Measurements from ENCODE around the gene ZBTB33. TPM values are rescaled to one million over a fixed set of nuclear protein-coding genes. Genes with fewer than 3 reads are reported as not detected.

Gene ZBTB33
- polyA plus RNA-seq, 3 donors: 4.7 to 10.6 (median 8.6) TPM

DNA sequence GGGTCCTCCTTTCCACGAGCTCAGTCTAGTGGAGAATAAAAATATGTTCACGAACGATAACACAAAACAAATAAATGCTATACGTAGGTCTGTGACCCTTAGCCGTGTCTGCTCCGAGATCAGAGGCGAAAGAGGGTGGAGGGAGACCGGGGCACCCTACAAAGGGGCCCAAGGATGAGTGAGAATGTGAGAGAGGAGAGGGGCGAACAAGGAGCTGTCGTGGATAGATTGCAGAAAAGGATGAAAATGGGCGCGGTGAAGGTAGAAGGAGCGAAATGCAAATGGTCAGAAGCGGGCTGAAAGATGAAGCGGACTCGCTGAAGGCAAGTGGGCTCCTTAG is 6.2 kb upstream of the ZBTB33 start:
- H3K4me3 Mint-ChIP-seq: peak overlapping the region; percentile 94
- Histone ChIP-seq H3K9me3 (replicated peaks in 1 of 2; ENCODE audit: control insufficient read depth in 1 of 2, insufficient read depth in 1 of 2, low read length in 2 of 2) (no peaks in the 10 kb centered on the region), H3K4me3 (replicated peaks in 1 of 3; ENCODE audit: low read depth in 2 of 3, low read length in 3 of 3) (peak overlapping the region; percentile 60 to 87 (median 82)), H3K27me3 (ENCODE audit: control insufficient read depth in 2 of 2, insufficient read depth in 2 of 2, low read length in 2 of 2) (no peaks in the 10 kb centered on the region), H3K4me1 (ENCODE audit: control insufficient read depth in 1 of 2, insufficient read depth in 2 of 2, low read length in 2 of 2) (peaks cover 8% of the 10 kb centered on the region in 2 donors), H2AFZ (ENCODE audit: insufficient read depth, low read depth, low read length, poor library complexity, severe bottlenecking) (peak overlapping the region; percentile 87), H3K36me3 (replicated peaks in 1 of 2; ENCODE audit: control insufficient read depth in 1 of 2, insufficient read depth in 2 of 2, low read length in 2 of 2) (no peaks in the 10 kb centered on the region), H3K27ac (ENCODE audit: low read depth in 1 of 2, low read length in 2 of 2) (peak overlapping the region; percentile 68 to 91), H3K4me2 (replicated peaks; ENCODE audit: extremely low read depth, low read length, poor library complexity, severe bottlenecking) (peak overlapping the region; percentile 78), H3K79me2 (ENCODE audit: insufficient read depth, low read length) (peaks cover 10% of the 10 kb centered on the region), H3K9ac (ENCODE audit: insufficient read depth, low read length, poor library complexity, severe bottlenecking) (peak overlapping the region; percentile 82), H4K20me1 (ENCODE audit: insufficient read depth, low read length) (no peaks in the 10 kb centered on the region)
- no peak for DNase-seq
- intact Hi-C loops (cut with micrococcal nuclease): no loop called here
- peak overlapping the region in 6 of 7 donors; percentile 64 to 95 (median 87) for H3K27ac Mint-ChIP-seq
- 0% methylated on average over 6 of the region's 16 CpGs for WGBS (ENCODE audit: insufficient coverage)
- H3K27me3 Mint-ChIP-seq (ENCODE audit: low read depth in 3 of 3): peaks cover 0 to 10% (median 0%) of the 10 kb centered on the region in 3 donors
- TF ChIP-seq, protein P1, sequence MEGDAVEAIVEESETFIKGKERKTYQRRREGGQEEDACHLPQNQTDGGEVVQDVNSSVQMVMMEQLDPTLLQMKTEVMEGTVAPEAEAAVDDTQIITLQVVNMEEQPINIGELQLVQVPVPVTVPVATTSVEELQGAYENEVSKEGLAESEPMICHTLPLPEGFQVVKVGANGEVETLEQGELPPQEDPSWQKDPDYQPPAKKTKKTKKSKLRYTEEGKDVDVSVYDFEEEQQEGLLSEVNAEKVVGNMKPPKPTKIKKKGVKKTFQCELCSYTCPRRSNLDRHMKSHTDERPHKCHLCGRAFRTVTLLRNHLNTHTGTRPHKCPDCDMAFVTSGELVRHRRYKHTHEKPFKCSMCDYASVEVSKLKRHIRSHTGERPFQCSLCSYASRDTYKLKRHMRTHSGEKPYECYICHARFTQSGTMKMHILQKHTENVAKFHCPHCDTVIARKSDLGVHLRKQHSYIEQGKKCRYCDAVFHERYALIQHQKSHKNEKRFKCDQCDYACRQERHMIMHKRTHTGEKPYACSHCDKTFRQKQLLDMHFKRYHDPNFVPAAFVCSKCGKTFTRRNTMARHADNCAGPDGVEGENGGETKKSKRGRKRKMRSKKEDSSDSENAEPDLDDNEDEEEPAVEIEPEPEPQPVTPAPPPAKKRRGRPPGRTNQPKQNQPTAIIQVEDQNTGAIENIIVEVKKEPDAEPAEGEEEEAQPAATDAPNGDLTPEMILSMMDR (IDR thresholded peaks at IDR 0.05): no peak
- peaks cover 0 to under 1% of the 10 kb centered on the region in 2 donors for H3K36me3 Mint-ChIP-seq
- peaks cover 14% of the 10 kb centered on the region for H3K4me1 Mint-ChIP-seq
- peaks cover 0 to 9% (median 0%) of the 10 kb centered on the region in 7 donors for H3K9me3 Mint-ChIP-seq

DNA sequence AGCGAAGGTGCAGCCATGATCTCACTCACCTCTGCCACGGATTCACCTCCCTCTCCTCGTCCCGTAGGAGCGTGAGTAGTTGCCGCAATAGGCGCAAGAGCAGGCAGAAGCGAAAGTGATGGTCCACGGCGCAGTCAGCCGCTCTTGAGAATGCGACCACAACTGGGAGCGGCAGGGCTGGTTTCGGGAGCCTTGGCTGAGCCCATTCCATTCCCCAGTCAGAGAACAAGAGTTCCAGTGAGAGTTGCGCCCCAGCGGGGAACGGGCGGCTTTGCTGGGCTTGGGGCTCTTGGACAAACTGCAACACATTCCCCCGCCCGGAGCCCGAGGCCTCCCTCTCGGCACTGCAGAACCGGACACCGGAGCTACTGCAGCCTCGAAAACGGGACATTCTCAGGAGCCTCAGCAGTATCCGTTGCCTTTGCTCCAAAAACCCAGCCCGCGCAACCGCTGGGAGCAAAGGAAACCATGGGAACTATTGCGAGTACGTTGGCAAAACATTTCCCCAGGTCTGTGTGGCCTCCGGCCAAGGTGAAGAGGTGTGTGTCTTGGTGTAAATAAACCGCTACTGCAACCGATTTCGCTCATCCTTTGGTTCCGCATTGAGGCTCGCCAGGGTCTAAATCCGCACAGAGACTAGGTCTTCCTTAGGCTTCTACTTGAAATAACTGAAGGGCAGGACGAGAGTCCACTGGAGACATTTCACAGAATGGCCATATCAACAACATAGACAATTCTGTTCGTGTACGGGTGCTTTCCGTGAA is 5.7 kb upstream of the ZBTB33 start:
- no peaks in the 10 kb centered on the region for H3K27me3 ChIP-seq (ENCODE audit: control insufficient read depth in 2 of 2, insufficient read depth in 2 of 2, low read length in 2 of 2)
- H3K9me3 ChIP-seq (replicated peaks in 1 of 2; ENCODE audit: control insufficient read depth in 1 of 2, insufficient read depth in 1 of 2, low read length in 2 of 2): no peaks in the 10 kb centered on the region
- no peaks in the 10 kb centered on the region for H3K36me3 Mint-ChIP-seq
- DNase-seq: peak; percentile 49 to 68 (median 60)
- H4K20me1 ChIP-seq (ENCODE audit: insufficient read depth, low read length): no peaks in the 10 kb centered on the region
- 0% methylated on average over 17 of the region's 43 CpGs for WGBS (ENCODE audit: insufficient coverage)
- H3K36me3 ChIP-seq (replicated peaks in 1 of 2; ENCODE audit: control insufficient read depth in 1 of 2, insufficient read depth in 2 of 2, low read length in 2 of 2): no peaks in the 10 kb centered on the region
- H3K27ac Mint-ChIP-seq: peak overlapping the region; percentile 64 to 95 (median 90)
- peaks cover 0 to 9% (median 0%) of the 10 kb centered on the region in 7 donors for H3K9me3 Mint-ChIP-seq
- H3K4me3 Mint-ChIP-seq: peak overlapping the region; percentile 94
- H3K4me1 Mint-ChIP-seq: peaks cover 15% of the 10 kb centered on the region
- intact Hi-C loops (cut with micrococcal nuclease): no loop called here
- peak overlapping the region; percentile 78 for H3K4me2 ChIP-seq (replicated peaks; ENCODE audit: extremely low read depth, low read length, poor library complexity, severe bottlenecking)
- H3K4me3 ChIP-seq (replicated peaks in 1 of 3; ENCODE audit: low read depth in 2 of 3, low read length in 3 of 3): peak overlapping the region; percentile 60 to 87 (median 82)
- H3K27me3 Mint-ChIP-seq (ENCODE audit: low read depth in 3 of 3): peaks cover 0 to 10% (median 0%) of the 10 kb centered on the region in 3 donors
- peak overlapping the region; percentile 82 for H3K9ac ChIP-seq (ENCODE audit: insufficient read depth, low read length, poor library complexity, severe bottlenecking)
- H2AFZ ChIP-seq (ENCODE audit: insufficient read depth, low read depth, low read length, poor library complexity, severe bottlenecking): peak overlapping the region; percentile 87
- H3K27ac ChIP-seq (ENCODE audit: low read depth in 1 of 2, low read length in 2 of 2): peak overlapping the region; percentile 68 to 91
- TF ChIP-seq, protein P1 (IDR thresholded peaks at IDR 0.05): no peak
- peaks cover 8% of the 10 kb centered on the region in 2 donors for H3K4me1 ChIP-seq (ENCODE audit: control insufficient read depth in 1 of 2, insufficient read depth in 2 of 2, low read length in 2 of 2)
- peaks cover 10% of the 10 kb centered on the region for H3K79me2 ChIP-seq (ENCODE audit: insufficient read depth, low read length)

Measured in CD14-positive monocyte (primary cell).